HEK293 (cell line): ENCODE data around the gene ALG12.

Experiments used
- IKZF3 ChIP-seq: fragments of 450-650 bp; IDR thresholded peaks from 2 replicates; pipeline ENCODE4 v1.5.0; 2018; ENCODE audit warnings: missing biosample characterization, mild to moderate bottlenecking, missing genetic modification characterization, moderate library complexity
- KLF1 ChIP-seq: fragments of 450-650 bp; formaldehyde crosslinking; IDR thresholded peaks from 2 replicates; pipeline ENCODE4 v1.5.1; 2016; ENCODE audit warnings: missing biosample characterization, missing genetic modification characterization
- OVOL3 ChIP-seq: fragments of 450-650 bp; formaldehyde crosslinking; IDR thresholded peaks from 2 replicates; pipeline ENCODE4 v1.5.1; 2016; ENCODE audit warnings: missing biosample characterization, missing genetic modification characterization
- PRDM4 ChIP-seq: fragments of 450-650 bp; formaldehyde crosslinking; IDR thresholded peaks from 2 replicates; pipeline ENCODE4 v1.5.1; 2017; ENCODE audit warnings: missing biosample characterization, missing genetic modification characterization
- PRDM6 ChIP-seq: fragments of 450-650 bp; formaldehyde crosslinking; IDR thresholded peaks from 2 replicates; pipeline ENCODE4 v1.5.1; 2017; ENCODE audit warnings: missing biosample characterization, missing genetic modification characterization
- SP7 ChIP-seq: fragments of 450-650 bp; formaldehyde crosslinking; IDR thresholded peaks from 2 replicates; pipeline ENCODE4 v1.5.1; 2016; ENCODE audit warnings: missing biosample characterization, missing genetic modification characterization
- TRIM28 ChIP-seq: IDR thresholded peaks from 2 replicates; pipeline ENCODE4 v1.6.1; 2011; ENCODE audit warnings: low read length, control low read depth, borderline replicate concordance
- WT1 ChIP-seq: fragments of 450-650 bp; formaldehyde crosslinking; IDR thresholded peaks from 2 replicates; pipeline ENCODE4 v1.5.1; 2016; ENCODE audit warnings: missing biosample characterization, missing genetic modification characterization
- YY1 ChIP-seq: fragments of 450-650 bp; formaldehyde crosslinking; IDR thresholded peaks from 2 replicates; pipeline ENCODE4 v1.5.1; 2018; ENCODE audit warnings: missing biosample characterization, missing genetic modification characterization
- ZBTB7A ChIP-seq: fragments of 450-650 bp; formaldehyde crosslinking; IDR thresholded peaks from 2 replicates; pipeline ENCODE4 v1.5.1; 2016; ENCODE audit warnings: low read depth, missing biosample characterization, missing genetic modification characterization
- ZEB2 ChIP-seq: fragments of 450-650 bp; formaldehyde crosslinking; IDR thresholded peaks from 2 replicates; pipeline ENCODE4 v1.5.1; 2016; ENCODE audit warnings: missing biosample characterization, missing genetic modification characterization
- ZNF140 ChIP-seq: fragments of 450-650 bp; formaldehyde crosslinking; IDR thresholded peaks from 2 replicates; pipeline ENCODE4 v1.5.1; 2016; ENCODE audit warnings: missing biosample characterization, missing genetic modification characterization
- ZNF16 ChIP-seq: fragments of 450-650 bp; formaldehyde crosslinking; IDR thresholded peaks from 2 replicates; pipeline ENCODE4 v1.5.1; 2016; ENCODE audit warnings: low read depth, missing biosample characterization, missing genetic modification characterization
- ZNF223 ChIP-seq: fragments of 450-650 bp; formaldehyde crosslinking; IDR thresholded peaks from 2 replicates; pipeline ENCODE4 v1.5.1; 2016; ENCODE audit warnings: missing biosample characterization, missing genetic modification characterization
- ZNF24 ChIP-seq: fragments of 450-650 bp; formaldehyde crosslinking; IDR thresholded peaks from 2 replicates; pipeline ENCODE4 v1.5.1; 2016; ENCODE audit warnings: missing biosample characterization, missing genetic modification characterization
- ZNF362 ChIP-seq: fragments of 450-650 bp; formaldehyde crosslinking; IDR thresholded peaks from 2 replicates; pipeline ENCODE4 v1.5.1; 2016; ENCODE audit warnings: missing biosample characterization, missing genetic modification characterization
- ZNF610 ChIP-seq: fragments of 450-650 bp; formaldehyde crosslinking; IDR thresholded peaks from 2 replicates; pipeline ENCODE4 v1.5.1; 2016; ENCODE audit warnings: missing biosample characterization, missing genetic modification characterization, borderline replicate concordance
- ZNF660 ChIP-seq: fragments of 450-650 bp; IDR thresholded peaks from 2 replicates; pipeline ENCODE4 v1.5.1; 2018; ENCODE audit warnings: missing biosample characterization, mild to moderate bottlenecking, missing genetic modification characterization
- ZNF701 ChIP-seq: fragments of 450-650 bp; formaldehyde crosslinking; IDR thresholded peaks from 2 replicates; pipeline ENCODE4 v1.5.1; 2016; ENCODE audit warnings: missing biosample characterization, missing genetic modification characterization
- ZNF707 ChIP-seq: fragments of 450-650 bp; formaldehyde crosslinking; IDR thresholded peaks from 2 replicates; pipeline ENCODE4 v1.5.1; 2016; ENCODE audit warnings: missing biosample characterization, missing genetic modification characterization
- ZNF777 ChIP-seq: fragments of 450-650 bp; formaldehyde crosslinking; IDR thresholded peaks from 2 replicates; pipeline ENCODE4 v1.5.1; 2017; ENCODE audit warnings: missing biosample characterization, missing genetic modification characterization, borderline replicate concordance
- ZNF792 ChIP-seq: fragments of 450-650 bp; formaldehyde crosslinking; IDR thresholded peaks from 2 replicates; pipeline ENCODE4 v1.5.1; 2016; ENCODE audit warnings: missing biosample characterization, missing genetic modification characterization
- ZNF837 ChIP-seq: fragments of 450-650 bp; formaldehyde crosslinking; IDR thresholded peaks from 2 replicates; pipeline ENCODE4 v1.5.1; 2016; ENCODE audit warnings: missing biosample characterization, missing genetic modification characterization
- ZSCAN5A ChIP-seq: fragments of 450-650 bp; formaldehyde crosslinking; IDR thresholded peaks from 2 replicates; pipeline ENCODE4 v1.5.1; 2016; ENCODE audit warnings: missing biosample characterization, missing genetic modification characterization

ALG12 gene

GRCh38 chr22:49959782-49960158, 41.5 kb upstream of the ALG12 start (continued):
- TF ChIP-seq ZNF707 (tag by site-specific recombination) = no peak
- no peak for TF ChIP-seq IKZF3 (tag by site-specific recombination)
- no peak for TF ChIP-seq ZNF24 (tag by site-specific recombination)
- TF ChIP-seq OVOL3 (tag by site-specific recombination) = peak; percentile 23; the same call in 1 of the 2 replicates
- peak; percentile 83; the same call in 1 of the 2 replicates for TF ChIP-seq ZSCAN5A
- TF ChIP-seq ZNF660 (tag by site-specific recombination) = no peak
- TF ChIP-seq ZNF701 (tag by site-specific recombination) = no peak
- TF ChIP-seq SP7 (tag by site-specific recombination) = peak; percentile 71
- TF ChIP-seq ZEB2 = peak; percentile 65; the same call in 1 of the 2 replicates
- TF ChIP-seq KLF1 (tag by site-specific recombination) = peak; percentile 23
- peak; percentile 9; the same call in 1 of the 2 replicates for TF ChIP-seq WT1
- no peak for TF ChIP-seq ZNF140 (tag by site-specific recombination)
- peak; percentile 33; the same call in 1 of the 2 replicates for TF ChIP-seq TRIM28
- no peak for TF ChIP-seq PRDM6 (tag by site-specific recombination)
- TF ChIP-seq YY1 = 0 out of 2 replicates have a peak, but pooled peaks have one; percentile 20
- peak; percentile 20; the same call in 1 of the 2 replicates for TF ChIP-seq ZNF777 (tag by site-specific recombination)
- no peak for TF ChIP-seq ZNF362 (tag by site-specific recombination)
- TF ChIP-seq ZNF16 (tag by site-specific recombination) = no peak
- no peak for TF ChIP-seq ZNF610 (tag by site-specific recombination)
- 0 out of 2 replicates have a peak, but pooled peaks have one; percentile 16 for TF ChIP-seq ZNF223
- 0 out of 2 replicates have a peak, but pooled peaks have one; percentile 14 for TF ChIP-seq PRDM4 (tag by site-specific recombination)
- no peak for TF ChIP-seq ZNF792 (tag by site-specific recombination)
- TF ChIP-seq ZBTB7A (tag by site-specific recombination) = 0 out of 2 replicates have a peak, but pooled peaks have one; percentile 27
- TF ChIP-seq ZNF837 (tag by site-specific recombination) = no peak
